ENCODE measurements around the gene LCOR.

Gene LCOR

DNA sequence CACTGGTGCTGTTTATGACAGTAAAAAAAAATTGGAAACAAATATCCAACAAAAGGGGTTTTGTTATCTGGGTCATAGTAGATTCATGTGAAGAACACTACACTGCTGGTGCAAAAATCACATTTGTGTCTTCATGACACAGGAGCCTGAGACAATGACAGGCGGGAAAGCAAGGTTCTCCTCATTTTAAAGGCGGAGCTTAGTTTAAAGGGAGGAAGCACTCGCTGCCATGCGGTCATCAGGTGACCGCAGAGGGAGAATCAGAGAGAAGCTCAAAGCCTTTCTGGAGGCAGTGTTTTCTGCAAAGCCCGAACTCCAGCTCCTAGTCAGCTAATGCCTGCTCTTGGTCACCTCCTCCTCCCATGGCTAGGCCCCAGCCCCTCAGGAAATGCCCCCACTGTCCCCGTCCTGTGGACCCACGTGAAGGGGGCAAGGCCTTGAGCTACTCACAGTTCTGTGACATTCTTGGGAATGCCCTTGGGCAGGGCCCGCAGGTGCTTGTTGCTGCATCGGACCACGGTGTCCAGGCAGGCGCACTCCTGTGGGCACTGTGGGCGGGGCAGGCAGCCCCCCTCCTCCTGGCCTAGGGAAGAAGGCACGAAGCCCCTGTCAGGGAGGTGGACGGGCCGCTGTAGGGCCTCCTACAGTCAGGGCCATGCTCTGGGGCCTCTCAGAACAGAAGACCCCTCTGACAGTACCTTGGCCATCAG, 207.6 kb downstream of the LCOR start:
- TF ChIP-seq CEBPB (IDR thresholded peaks at IDR 0.05) (no peak), RAD21 (IDR thresholded peaks at IDR 0.05; ENCODE audit: low read depth) (no peak), ZBTB7A (IDR thresholded peaks at IDR 0.05; ENCODE audit: low read depth) (no peak), CREB1 (IDR thresholded peaks at IDR 0.05; ENCODE audit: low read depth) (no peak), EGR1 (IDR thresholded peaks at IDR 0.05) (no peak), TCF12 (IDR thresholded peaks at IDR 0.05; ENCODE audit: low read depth) (no peak), TEAD4 (IDR thresholded peaks at IDR 0.05) (no peak), FOXM1 (IDR thresholded peaks at IDR 0.05; ENCODE audit: borderline replicate concordance, low read depth) (no peak), NFIC (IDR thresholded peaks at IDR 0.05) (no peak), REST (IDR thresholded peaks at IDR 0.05; ENCODE audit: low read depth) (no peak), TAF1 (IDR thresholded peaks at IDR 0.05; ENCODE audit: low read depth) (no peak), EP300 (IDR thresholded peaks at IDR 0.05; ENCODE audit: borderline replicate concordance) (no peak), YY1 (IDR thresholded peaks at IDR 0.05; ENCODE audit: low read depth) (no peak)
- TF ChIP-seq, protein P1, sequence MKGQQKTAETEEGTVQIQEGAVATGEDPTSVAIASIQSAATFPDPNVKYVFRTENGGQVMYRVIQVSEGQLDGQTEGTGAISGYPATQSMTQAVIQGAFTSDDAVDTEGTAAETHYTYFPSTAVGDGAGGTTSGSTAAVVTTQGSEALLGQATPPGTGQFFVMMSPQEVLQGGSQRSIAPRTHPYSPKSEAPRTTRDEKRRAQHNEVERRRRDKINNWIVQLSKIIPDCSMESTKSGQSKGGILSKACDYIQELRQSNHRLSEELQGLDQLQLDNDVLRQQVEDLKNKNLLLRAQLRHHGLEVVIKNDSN (IDR thresholded peaks at IDR 0.05), result no peak
- TF ChIP-seq, protein P2, sequence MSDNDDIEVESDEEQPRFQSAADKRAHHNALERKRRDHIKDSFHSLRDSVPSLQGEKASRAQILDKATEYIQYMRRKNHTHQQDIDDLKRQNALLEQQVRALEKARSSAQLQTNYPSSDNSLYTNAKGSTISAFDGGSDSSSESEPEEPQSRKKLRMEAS (IDR thresholded peaks at IDR 0.05), result no peak

- no peak for TF ChIP-seq CREB1 (IDR thresholded peaks at IDR 0.05; ENCODE audit: low read depth)
- TF ChIP-seq NFIC (IDR thresholded peaks at IDR 0.05), result no peak
- TF ChIP-seq CEBPB (IDR thresholded peaks at IDR 0.05), result no peak
- TF ChIP-seq REST (IDR thresholded peaks at IDR 0.05; ENCODE audit: low read depth), result no peak
- no peak for TF ChIP-seq FOXM1 (IDR thresholded peaks at IDR 0.05; ENCODE audit: borderline replicate concordance, low read depth)
- TF ChIP-seq, protein P1 (IDR thresholded peaks at IDR 0.05), result no peak
- TF ChIP-seq YY1 (IDR thresholded peaks at IDR 0.05; ENCODE audit: low read depth), result no peak
- TF ChIP-seq RAD21 (IDR thresholded peaks at IDR 0.05; ENCODE audit: low read depth), result no peak
- no peak for TF ChIP-seq TCF12 (IDR thresholded peaks at IDR 0.05; ENCODE audit: low read depth)
- TF ChIP-seq EP300 (IDR thresholded peaks at IDR 0.05; ENCODE audit: borderline replicate concordance), result no peak
- TF ChIP-seq, protein P2 (IDR thresholded peaks at IDR 0.05), result no peak
- no peak for TF ChIP-seq TEAD4 (IDR thresholded peaks at IDR 0.05)
- TF ChIP-seq ZBTB7A (IDR thresholded peaks at IDR 0.05; ENCODE audit: low read depth), result no peak
- TF ChIP-seq EGR1 (IDR thresholded peaks at IDR 0.05), result no peak
- no peak for TF ChIP-seq TAF1 (IDR thresholded peaks at IDR 0.05; ENCODE audit: low read depth)
Measured at GRCh38 chr10:97040248-97040584, 208.1 kb downstream of the LCOR start.

DNA sequence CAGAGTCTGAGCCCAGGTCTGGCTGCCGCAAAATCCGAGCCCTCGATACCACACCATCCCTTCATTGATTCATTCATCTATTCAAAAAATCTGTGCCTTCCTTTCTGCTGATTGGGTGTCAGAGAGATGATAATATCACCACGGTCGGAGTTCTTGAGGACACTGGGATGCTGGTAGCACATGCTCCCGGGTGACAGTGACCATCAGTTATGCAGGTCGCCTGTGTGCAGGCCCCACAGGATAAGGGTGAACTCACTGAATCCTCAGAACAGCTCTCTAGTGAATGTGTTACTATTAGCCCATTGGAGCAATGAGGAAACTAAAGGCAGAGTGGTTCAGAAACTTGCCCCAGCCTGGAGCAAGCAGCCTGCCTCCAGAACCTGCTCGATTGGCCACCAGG, 208.6 kb downstream of the LCOR start:
- TF ChIP-seq CEBPB (IDR thresholded peaks at IDR 0.05), result no peak
- no peak for TF ChIP-seq NFIC (IDR thresholded peaks at IDR 0.05)
- TF ChIP-seq TEAD4 (IDR thresholded peaks at IDR 0.05), result no peak
- no peak for TF ChIP-seq EGR1 (IDR thresholded peaks at IDR 0.05)
- no peak for TF ChIP-seq ZBTB7A (IDR thresholded peaks at IDR 0.05; ENCODE audit: low read depth)

- TF ChIP-seq, protein P1 (IDR thresholded peaks at IDR 0.05), result no peak
- TF ChIP-seq CREB1 (IDR thresholded peaks at IDR 0.05; ENCODE audit: low read depth) (no peak), EP300 (IDR thresholded peaks at IDR 0.05; ENCODE audit: borderline replicate concordance) (no peak), CEBPB (IDR thresholded peaks at IDR 0.05) (no peak), REST (IDR thresholded peaks at IDR 0.05; ENCODE audit: low read depth) (no peak), TEAD4 (IDR thresholded peaks at IDR 0.05) (no peak), RAD21 (IDR thresholded peaks at IDR 0.05; ENCODE audit: low read depth) (no peak)
- TF ChIP-seq, protein P2 (IDR thresholded peaks at IDR 0.05), result no peak
Measured at GRCh38 chr10:97042081-97042480, 210.0 kb downstream of the LCOR start.
